WTC11 (cell line): ENCODE data around the gene CDKN1C. TPM values are rescaled to one million over a fixed set of nuclear protein-coding genes. Genes with fewer than 3 reads are reported as not detected.

ENCODE experiments used
- ATAC-seq: fragments of 200-7000 bp; cut with Tn5 transposase; 2 replicates; pipeline ENCODE4 v1.10.0; 2021; ENCODE audit warnings: mild to moderate bottlenecking, moderate library complexity
- CTCF ChIA-PET: fragments of 300-600 bp; sonication (Branson Sonifier 250); formaldehyde crosslinking; loops from one replicate; lab custom pipeline; 2021; ENCODE audit warnings: antibody characterized with exemption; lab: Charles Lee
- POLR2A ChIA-PET: fragments of 350-600 bp; sonication (Branson Sonifier 250); formaldehyde crosslinking; loops from one replicate; lab custom pipeline; 2021; ENCODE audit warnings: antibody characterized with exemption; lab: Charles Lee
- DNase-seq: peaks from one replicate; pipeline ENCODE4 v3.0.0; 2021; ENCODE audit warnings: low spot score
- H3K27ac Mint-ChIP-seq: 2 replicates; pipeline ENCODE4 v1.8.0; 2021; ENCODE audit warnings: mixed read lengths
- H3K27me3 Mint-ChIP-seq: 2 replicates; pipeline ENCODE4 v1.8.0; 2021; ENCODE audit warnings: low read depth, mild to moderate bottlenecking, moderate library complexity, mixed read lengths
- H3K36me3 Mint-ChIP-seq: 2 replicates; pipeline ENCODE4 v1.8.0; 2021; ENCODE audit warnings: mixed read lengths
- H3K4me1 Mint-ChIP-seq: 2 replicates; pipeline ENCODE4 v1.8.0; 2022; ENCODE audit warnings: mixed read lengths
- H3K4me3 Mint-ChIP-seq: 2 replicates; pipeline ENCODE4 v1.8.0; 2021; ENCODE audit warnings: mild to moderate bottlenecking, moderate library complexity, mixed read lengths
- H3K9me3 Mint-ChIP-seq: 2 replicates; pipeline ENCODE4 v1.8.0; 2021; ENCODE audit warnings: mixed read lengths
- AR ChIP-seq: fragments of 250-450 bp; sonication (Bioruptor Pico); IDR thresholded peaks from 2 replicates; pipeline ENCODE4 v1.9.0; 2021; ENCODE audit warnings: mild to moderate bottlenecking
- CBFB ChIP-seq: sonication (generic); formaldehyde crosslinking; IDR thresholded peaks from 2 replicates; pipeline ENCODE4 v1.8.1; 2022; ENCODE audit warnings: mild to moderate bottlenecking, low read depth, missing genetic modification reagents
- E2F5 ChIP-seq: sonication (generic); formaldehyde crosslinking; IDR thresholded peaks from 2 replicates; pipeline ENCODE4 v1.8.1; 2022; ENCODE audit warnings: mild to moderate bottlenecking, moderate library complexity, missing genetic modification reagents
- EMX1 ChIP-seq: fragments of 250-450 bp; sonication (Bioruptor Pico); IDR thresholded peaks from 2 replicates; pipeline ENCODE4 v1.8.0; 2021; ENCODE audit warnings: mild to moderate bottlenecking
- ERG ChIP-seq: fragments of 250-450 bp; sonication (Bioruptor Pico); IDR thresholded peaks from 2 replicates; pipeline ENCODE4 v1.8.0; 2021; ENCODE audit warnings: mild to moderate bottlenecking
- ETV6 ChIP-seq: sonication (generic); formaldehyde crosslinking; IDR thresholded peaks from 2 replicates; pipeline ENCODE4 v1.8.1; 2022; ENCODE audit warnings: mild to moderate bottlenecking, missing genetic modification reagents
- FOXK1 ChIP-seq: sonication (generic); formaldehyde crosslinking; IDR thresholded peaks from 2 replicates; pipeline ENCODE4 v1.8.0; 2022; ENCODE audit warnings: mild to moderate bottlenecking, moderate library complexity, missing genetic modification reagents
- FOXP1 ChIP-seq: sonication (generic); formaldehyde crosslinking; IDR thresholded peaks from 2 replicates; pipeline ENCODE4 v1.8.0; 2022; ENCODE audit warnings: missing genetic modification reagents, mild to moderate bottlenecking, moderate library complexity, borderline replicate concordance
- FOXP4 ChIP-seq: sonication (generic); formaldehyde crosslinking; IDR thresholded peaks from 2 replicates; pipeline ENCODE4 v1.8.0; 2022; ENCODE audit warnings: mild to moderate bottlenecking, missing genetic modification reagents
- HMGA2 ChIP-seq: fragments of 250-450 bp; sonication (Bioruptor Pico); IDR thresholded peaks from 2 replicates; pipeline ENCODE4 v1.4.0; 2021; ENCODE audit warnings: mild to moderate bottlenecking, moderate library complexity
- IRF2 ChIP-seq: sonication (generic); formaldehyde crosslinking; IDR thresholded peaks from 2 replicates; pipeline ENCODE4 v1.8.0; 2022; ENCODE audit warnings: low read depth, missing genetic modification reagents, borderline replicate concordance
- JAZF1 ChIP-seq: fragments of 250-450 bp; sonication (Bioruptor Pico); IDR thresholded peaks from 2 replicates; pipeline ENCODE4 v1.9.0; 2021; ENCODE audit warnings: moderate library complexity, mild to moderate bottlenecking, inconsistent platforms
- KAT7 ChIP-seq: sonication (generic); formaldehyde crosslinking; IDR thresholded peaks from 2 replicates; pipeline ENCODE4 v1.8.1; 2023; ENCODE audit warnings: missing genetic modification reagents, mild to moderate bottlenecking, borderline replicate concordance
- MLX ChIP-seq: sonication (generic); formaldehyde crosslinking; IDR thresholded peaks from 2 replicates; pipeline ENCODE4 v1.8.1; 2023; ENCODE audit warnings: mild to moderate bottlenecking, missing genetic modification reagents, moderate library complexity
- MYBL2 ChIP-seq: sonication (generic); formaldehyde crosslinking; IDR thresholded peaks from 2 replicates; pipeline ENCODE4 v1.8.1; 2023; ENCODE audit warnings: mild to moderate bottlenecking, moderate library complexity, missing genetic modification reagents
- NFYB ChIP-seq: sonication (generic); formaldehyde crosslinking; conservative IDR thresholded peaks from 2 replicates; pipeline ENCODE4 v1.8.0; 2022; ENCODE audit warnings: low read depth, missing genetic modification reagents
- SMAD4 ChIP-seq: sonication (generic); formaldehyde crosslinking; IDR thresholded peaks from 2 replicates; pipeline ENCODE4 v1.8.0; 2022; ENCODE audit warnings: mild to moderate bottlenecking, missing genetic modification reagents
- TEAD4 ChIP-seq: sonication (generic); formaldehyde crosslinking; IDR thresholded peaks from 2 replicates; pipeline ENCODE4 v1.8.0; 2022; ENCODE audit warnings: mild to moderate bottlenecking, missing genetic modification reagents
- ZBTB43 ChIP-seq: sonication (generic); formaldehyde crosslinking; IDR thresholded peaks from 2 replicates; pipeline ENCODE4 v1.8.1; 2023; ENCODE audit warnings: mild to moderate bottlenecking, missing genetic modification reagents
- ZNF138 ChIP-seq: sonication (generic); formaldehyde crosslinking; conservative IDR thresholded peaks from 2 replicates; pipeline ENCODE4 v1.8.1; 2022; ENCODE audit warnings: mild to moderate bottlenecking, moderate library complexity, missing genetic modification reagents
- ZNF263 ChIP-seq: sonication (generic); formaldehyde crosslinking; IDR thresholded peaks from 2 replicates; pipeline ENCODE4 v1.8.1; 2022; ENCODE audit warnings: low read depth, mild to moderate bottlenecking, moderate library complexity, missing genetic modification reagents
- ZNF416 ChIP-seq: fragments of 250-450 bp; sonication (Bioruptor Pico); IDR thresholded peaks from 2 replicates; pipeline ENCODE4 v1.9.0; 2021; ENCODE audit warnings: mild to moderate bottlenecking, inconsistent platforms
- ZNF423 ChIP-seq: fragments of 250-450 bp; sonication (Bioruptor Pico); IDR thresholded peaks from 2 replicates; pipeline ENCODE4 v2.1.2; 2022; ENCODE audit warnings: mild to moderate bottlenecking, moderate library complexity
- ZNF671 ChIP-seq: fragments of 250-450 bp; sonication (Bioruptor Pico); IDR thresholded peaks from 2 replicates; pipeline ENCODE4 v1.8.0; 2021; ENCODE audit warnings: mild to moderate bottlenecking
- total RNA-seq: library from RNA; stranded (reverse); gene quantifications from 3 replicates; pipeline ENCODE4 v1.2.3, GENCODE V29; 2021

CDKN1C gene
- total RNA-seq, 1 experiment from 2014 or later: 25.0 TPM

GRCh38 chr11:2933375-2934020, 47.9 kb upstream of the CDKN1C start:
- Mint-ChIP-seq H3K4me3 (no peak overlapping the region), H3K4me1 (peaks cover 3% of the 10 kb centered on the region), H3K9me3 (peaks cover 18% of the 10 kb centered on the region), H3K27me3 (peaks cover 38% of the 10 kb centered on the region), H3K36me3 (peaks cover 17% of the 10 kb centered on the region), H3K27ac (no peak overlapping the region)
- DNase-seq (peak; percentile 14), ATAC-seq (peak; percentile 5; the same call in 1 of the 2 replicates)
- TF ChIP-seq CBFB (CRISPR knock-in tag) (no peak), ZBTB43 (CRISPR knock-in tag) (no peak), E2F5 (no peak), ERG (CRISPR knock-in tag) (no peak), TEAD4 (CRISPR knock-in tag) (no peak), IRF2 (CRISPR knock-in tag) (no peak), FOXK1 (CRISPR knock-in tag) (no peak), FOXP4 (CRISPR knock-in tag) (no peak), SMAD4 (CRISPR knock-in tag) (no peak), ZNF263 (CRISPR knock-in tag) (no peak), KAT7 (CRISPR knock-in tag) (no peak), MYBL2 (CRISPR knock-in tag) (no peak), ZNF423 (CRISPR knock-in tag) (no peak), FOXP1 (no peak), MLX (no peak), HMGA2 (CRISPR knock-in tag) (no peak)
- ChIA-PET POLR2A (interaction anchor here (0.9 kb wide), 1 partner anchor 35 kb away, joined by 6 read pairs; no protein-coding TSS in a partner anchor), CTCF (interaction anchor here (0.8 to 3.0 kb wide), 6 partner anchors 41 to 402 kb away, joined by 3 to 13 read pairs (median 4); no protein-coding TSS in a partner anchor)

- peaks cover 7% of the 10 kb centered on the region for H3K4me1 Mint-ChIP-seq
- no peak overlapping the region for H3K4me3 Mint-ChIP-seq
- ATAC-seq: no peak
- H3K27me3 Mint-ChIP-seq: peaks cover 39% of the 10 kb centered on the region
- no peak for TF ChIP-seq ETV6 (CRISPR knock-in tag)
- no peak for TF ChIP-seq NFYB (CRISPR knock-in tag)
- no peak for TF ChIP-seq EMX1 (CRISPR knock-in tag)
- TF ChIP-seq MYBL2 (CRISPR knock-in tag): no peak
- no peak for TF ChIP-seq ZNF138 (CRISPR knock-in tag)
- no peak for TF ChIP-seq JAZF1
- TF ChIP-seq ZNF671 (CRISPR knock-in tag): no peak
- TF ChIP-seq E2F5: no peak
- no peak for TF ChIP-seq AR (CRISPR knock-in tag)
- TF ChIP-seq ZNF416 (CRISPR knock-in tag): no peak
- POLR2A ChIA-PET: no interaction called here
- H3K27ac Mint-ChIP-seq: no peak overlapping the region
- H3K9me3 Mint-ChIP-seq: peaks cover 11% of the 10 kb centered on the region
- DNase-seq: no peak
- peaks cover 11% of the 10 kb centered on the region for H3K36me3 Mint-ChIP-seq
- CTCF ChIA-PET: interaction anchor here (1.1 to 3.0 kb wide), 3 partner anchors 41 to 400 kb away, joined by 3 to 13 read pairs (median 4); no protein-coding TSS in a partner anchor
Observed at GRCh38 chr11:2932850-2933251, 47.3 kb upstream of the CDKN1C start.
